ENCODE results near the gene PAPOLG. TPM values are rescaled to one million over a fixed set of nuclear protein-coding genes. Genes with fewer than 3 reads are reported as not detected.

PAPOLG gene
- total and polyA plus RNA-seq, 2 of the 13 experiments (the other 11 are each of a cell fraction or from before 2014, with no cell fraction given) = 10.1 to 10.4 TPM

DNA sequence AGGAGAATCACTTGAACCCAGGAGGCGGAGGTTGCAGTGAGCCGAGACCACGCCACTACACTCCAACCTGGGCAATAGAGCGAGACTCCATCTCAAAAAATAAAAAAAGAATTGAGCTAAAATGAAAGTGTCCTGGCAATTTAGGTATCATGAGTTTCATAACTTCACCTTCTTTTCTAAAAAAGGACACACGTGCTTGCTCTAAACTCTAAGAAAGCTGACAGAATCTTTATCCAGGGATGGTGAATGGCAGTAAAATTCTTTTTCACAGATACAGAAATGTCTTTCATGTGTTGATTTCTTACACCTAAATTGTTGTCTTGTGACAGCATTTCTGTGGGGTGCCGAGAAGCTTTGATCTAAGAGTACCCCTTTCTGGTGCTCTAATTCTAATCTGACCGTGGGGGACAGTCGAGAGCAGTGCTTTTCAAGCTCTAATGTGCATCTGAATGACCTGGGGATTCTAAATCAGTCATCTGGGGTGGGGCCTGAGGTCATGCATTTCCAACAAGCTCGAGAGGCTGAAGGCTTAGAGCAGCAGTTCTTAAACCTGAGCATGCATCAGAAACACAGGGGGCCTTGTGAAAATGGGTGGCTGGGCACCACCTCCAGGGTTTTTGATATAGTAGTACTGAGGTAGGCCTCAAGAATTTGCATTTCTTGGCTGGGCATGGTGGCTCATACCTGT lies 83.2 kb downstream of the PAPOLG start (continued):
- TF ChIP-seq NCOA5 (CRISPR knock-in tag; IDR thresholded peaks at IDR 0.05) (no peak), MXD4 (CRISPR knock-in tag; IDR thresholded peaks at IDR 0.05) (no peak), MIER3 (CRISPR knock-in tag; IDR thresholded peaks at IDR 0.05; ENCODE audit: borderline replicate concordance) (no peak), NFKBIZ (CRISPR knock-in tag; IDR thresholded peaks at IDR 0.05) (no peak), ZNF720 (CRISPR knock-in tag; IDR thresholded peaks at IDR 0.05) (no peak)
- TF ChIP-seq, protein P1, sequence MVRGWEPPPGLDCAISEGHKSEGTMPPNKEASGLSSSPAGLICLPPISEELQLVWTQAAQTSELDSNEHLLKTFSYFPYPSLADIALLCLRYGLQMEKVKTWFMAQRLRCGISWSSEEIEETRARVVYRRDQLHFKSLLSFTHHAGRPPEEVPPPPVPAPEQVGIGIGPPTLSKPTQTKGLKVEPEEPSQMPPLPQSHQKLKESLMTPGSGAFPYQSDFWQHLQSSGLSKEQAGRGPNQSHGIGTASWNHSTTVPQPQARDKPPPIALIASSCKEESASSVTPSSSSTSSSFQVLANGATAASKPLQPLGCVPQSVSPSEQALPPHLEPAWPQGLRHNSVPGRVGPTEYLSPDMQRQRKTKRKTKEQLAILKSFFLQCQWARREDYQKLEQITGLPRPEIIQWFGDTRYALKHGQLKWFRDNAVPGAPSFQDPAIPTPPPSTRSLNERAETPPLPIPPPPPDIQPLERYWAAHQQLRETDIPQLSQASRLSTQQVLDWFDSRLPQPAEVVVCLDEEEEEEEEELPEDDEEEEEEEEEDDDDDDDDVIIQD (CRISPR knock-in tag; IDR thresholded peaks at IDR 0.05; ENCODE audit: low read depth) = no peak
- TF ChIP-seq, protein P2, sequence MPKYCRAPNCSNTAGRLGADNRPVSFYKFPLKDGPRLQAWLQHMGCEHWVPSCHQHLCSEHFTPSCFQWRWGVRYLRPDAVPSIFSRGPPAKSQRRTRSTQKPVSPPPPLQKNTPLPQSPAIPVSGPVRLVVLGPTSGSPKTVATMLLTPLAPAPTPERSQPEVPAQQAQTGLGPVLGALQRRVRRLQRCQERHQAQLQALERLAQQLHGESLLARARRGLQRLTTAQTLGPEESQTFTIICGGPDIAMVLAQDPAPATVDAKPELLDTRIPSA (CRISPR knock-in tag; IDR thresholded peaks at IDR 0.05; ENCODE audit: borderline replicate concordance) = no peak

DNA sequence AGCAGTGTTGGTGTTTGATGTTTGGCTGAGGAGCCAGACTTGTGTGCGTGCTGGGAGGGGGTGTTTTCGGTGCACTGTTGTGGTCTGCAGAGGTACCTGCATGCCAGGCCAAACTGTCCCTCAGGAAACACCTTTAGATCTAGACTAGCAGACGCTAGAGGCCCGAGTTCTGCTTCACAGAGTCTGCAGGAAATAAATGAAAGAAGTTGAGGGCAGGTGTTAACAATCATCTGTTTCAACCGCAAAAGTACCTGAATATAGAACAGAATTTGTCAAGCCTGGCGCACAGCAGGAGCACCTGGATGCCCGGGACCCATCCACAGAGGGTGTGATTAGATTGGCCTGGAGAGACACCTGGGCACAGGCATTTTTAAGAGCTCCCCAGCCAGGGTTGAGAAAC lies 84.8 kb downstream of the PAPOLG start:
- H3K4me3 ChIP-seq (replicated peaks in 1 of 3; ENCODE audit: insufficient read depth in 1 of 3, low read depth in 2 of 3, low read length in 3 of 3) = no peak overlapping the region
- ChIA-PET POLR2A (no interaction called here), CTCF (ENCODE audit: low intra/inter-chr PET ratio, low total read pairs) (no interaction called here)
- ATAC-seq (no peak), DNase-seq (ENCODE audit: low spot score) (no peak), FAIRE-seq (no peak)
- H3K79me2 ChIP-seq (ENCODE audit: insufficient read depth, low read length) = no peaks in the 10 kb centered on the region
- H4K20me1 ChIP-seq (ENCODE audit: insufficient read depth, low read length) = no peaks in the 10 kb centered on the region
- no peak overlapping the region for H2AFZ ChIP-seq (ENCODE audit: low read length)
- no peaks in the 10 kb centered on the region for H3K4me1 ChIP-seq (ENCODE audit: insufficient read depth, low read length)
- no peaks in the 10 kb centered on the region for H3K36me3 ChIP-seq (replicated peaks in 1 of 2; ENCODE audit: control insufficient read depth in 1 of 2, insufficient read depth in 2 of 2, low read length in 2 of 2)
- no peak overlapping the region for H3K27ac ChIP-seq (ENCODE audit: extremely low read length, insufficient read depth, low read length)
- H3K4me2 ChIP-seq (ENCODE audit: low read depth, low read length) = no peak overlapping the region
- intact Hi-C loops (cut with micrococcal nuclease; ENCODE audit: unreplicated experiment) (no loop called here), in situ Hi-C loops (cut with HindIII; ENCODE audit: extremely low pct_ligation_motif_present, low pct_unique_long_range_greater_than_20kb) (no loop called here)
- no peaks in the 10 kb centered on the region for H3K9me3 ChIP-seq (ENCODE audit: low read length)
- TF ChIP-seq, protein P3, sequence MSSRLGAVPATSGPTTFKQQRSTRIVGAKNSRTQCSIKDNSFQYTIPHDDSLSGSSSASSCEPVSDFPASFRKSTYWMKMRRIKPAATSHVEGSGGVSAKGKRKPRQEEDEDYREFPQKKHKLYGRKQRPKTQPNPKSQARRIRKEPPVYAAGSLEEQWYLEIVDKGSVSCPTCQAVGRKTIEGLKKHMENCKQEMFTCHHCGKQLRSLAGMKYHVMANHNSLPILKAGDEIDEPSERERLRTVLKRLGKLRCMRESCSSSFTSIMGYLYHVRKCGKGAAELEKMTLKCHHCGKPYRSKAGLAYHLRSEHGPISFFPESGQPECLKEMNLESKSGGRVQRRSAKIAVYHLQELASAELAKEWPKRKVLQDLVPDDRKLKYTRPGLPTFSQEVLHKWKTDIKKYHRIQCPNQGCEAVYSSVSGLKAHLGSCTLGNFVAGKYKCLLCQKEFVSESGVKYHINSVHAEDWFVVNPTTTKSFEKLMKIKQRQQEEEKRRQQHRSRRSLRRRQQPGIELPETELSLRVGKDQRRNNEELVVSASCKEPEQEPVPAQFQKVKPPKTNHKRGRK (CRISPR knock-in tag; IDR thresholded peaks at IDR 0.05) = no peak
- TF ChIP-seq, protein P4, sequence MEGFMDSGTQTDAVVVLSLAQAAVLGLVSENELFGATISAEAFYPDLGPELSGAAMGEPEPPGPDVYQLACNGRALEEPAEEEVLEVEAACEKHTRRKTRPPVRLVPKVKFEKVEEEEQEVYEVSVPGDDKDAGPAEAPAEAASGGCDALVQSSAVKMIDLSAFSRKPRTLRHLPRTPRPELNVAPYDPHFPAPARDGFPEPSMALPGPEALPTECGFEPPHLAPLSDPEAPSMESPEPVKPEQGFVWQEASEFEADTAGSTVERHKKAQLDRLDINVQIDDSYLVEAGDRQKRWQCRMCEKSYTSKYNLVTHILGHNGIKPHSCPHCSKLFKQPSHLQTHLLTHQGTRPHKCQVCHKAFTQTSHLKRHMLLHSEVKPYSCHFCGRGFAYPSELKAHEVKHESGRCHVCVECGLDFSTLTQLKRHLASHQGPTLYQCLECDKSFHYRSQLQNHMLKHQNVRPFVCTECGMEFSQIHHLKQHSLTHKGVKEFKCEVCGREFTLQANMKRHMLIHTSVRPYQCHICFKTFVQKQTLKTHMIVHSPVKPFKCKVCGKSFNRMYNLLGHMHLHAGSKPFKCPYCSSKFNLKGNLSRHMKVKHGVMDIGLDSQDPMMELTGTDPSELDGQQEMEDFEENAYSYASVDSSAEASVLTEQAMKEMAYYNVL (CRISPR knock-in tag; IDR thresholded peaks at IDR 0.05; ENCODE audit: borderline replicate concordance) = no peak
- no peak for TF ChIP-seq NR2F2 (IDR thresholded peaks at IDR 0.05; ENCODE audit: borderline replicate concordance, low read depth)
- TF ChIP-seq ZSCAN21 (CRISPR knock-in tag; IDR thresholded peaks at IDR 0.05; ENCODE audit: borderline replicate concordance) = no peak
- H3K27me3 ChIP-seq (ENCODE audit: control insufficient read depth in 1 of 2, insufficient read depth in 2 of 2, low read length in 2 of 2) = peaks cover 0 to 17% of the 10 kb centered on the region in 2 experiments; a peak in 3 of 5 replicates
- no peak overlapping the region for H3K9ac ChIP-seq (ENCODE audit: insufficient read depth, low read depth, low read length)
- 43% methylated on average over 7 of the region's 7 CpGs for WGBS (ENCODE audit: low lambda C conversion rate)
- no TSS peak for BruUV-seq (replicated peaks)

Measured in HepG2 (cell line).